CD4-positive, alpha-beta T cell treated with Interleukin-15 for 4 hours (primary cell): ENCODE data around the gene LCN9.
A peak's percentile ranks its signal among the peaks of the same experiment; 100 is the strongest.

Source experiments
- DNase-seq: peaks from one replicate; pipeline ENCODE4 v3.0.0-alpha.2; 2020; ENCODE audit warnings: low spot score

The LCN9 gene

DNA sequence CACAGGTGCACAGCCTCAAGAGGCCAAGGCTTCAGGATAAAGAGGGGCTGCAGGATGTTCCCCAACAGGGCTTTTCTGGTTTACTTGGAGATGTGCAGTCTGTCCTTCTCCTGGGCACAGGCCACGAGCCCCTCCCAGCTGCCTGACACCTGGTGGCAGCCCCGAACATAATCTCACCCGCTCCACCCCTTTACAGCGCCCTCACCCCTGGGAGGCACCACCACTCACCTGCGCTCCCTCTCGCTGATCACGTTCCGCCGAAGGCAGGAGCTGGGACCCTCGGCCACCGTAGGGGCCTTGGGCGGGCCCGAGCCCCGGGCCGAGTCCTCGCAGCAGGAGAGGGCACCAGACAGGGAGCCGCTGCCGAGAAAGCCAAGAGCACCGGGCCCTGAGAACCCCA lies 35.7 kb downstream of the LCN9 start:
- no peak for DNase-seq

DNA sequence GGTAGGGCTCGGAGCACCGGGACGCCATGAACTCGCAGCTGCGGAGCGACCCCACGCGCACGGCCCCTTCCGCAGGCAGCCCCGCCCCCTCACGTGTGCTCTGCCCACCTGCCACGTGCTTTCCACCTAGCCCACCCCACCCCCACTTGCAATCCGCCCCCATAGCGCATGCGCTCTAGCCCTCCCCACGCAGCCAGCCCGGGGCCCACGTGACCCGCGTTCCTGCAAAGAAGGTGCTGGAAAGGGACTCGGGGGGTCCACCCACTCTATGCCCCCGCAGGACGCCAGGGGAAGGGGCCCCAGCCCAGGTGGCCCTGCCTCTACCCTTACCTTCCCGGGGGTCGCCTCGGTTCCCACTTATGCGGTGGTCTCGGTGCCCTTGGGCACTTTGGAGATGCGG lies 36.3 kb downstream of the LCN9 start, which contains the start of gene SOHLH1:
SOHLH1 (minus strand) TSS at position 42 of the 400 bp plus-strand sequence; CDS start at position 28, 14 bp downstream.
- no peak for DNase-seq

DNA sequence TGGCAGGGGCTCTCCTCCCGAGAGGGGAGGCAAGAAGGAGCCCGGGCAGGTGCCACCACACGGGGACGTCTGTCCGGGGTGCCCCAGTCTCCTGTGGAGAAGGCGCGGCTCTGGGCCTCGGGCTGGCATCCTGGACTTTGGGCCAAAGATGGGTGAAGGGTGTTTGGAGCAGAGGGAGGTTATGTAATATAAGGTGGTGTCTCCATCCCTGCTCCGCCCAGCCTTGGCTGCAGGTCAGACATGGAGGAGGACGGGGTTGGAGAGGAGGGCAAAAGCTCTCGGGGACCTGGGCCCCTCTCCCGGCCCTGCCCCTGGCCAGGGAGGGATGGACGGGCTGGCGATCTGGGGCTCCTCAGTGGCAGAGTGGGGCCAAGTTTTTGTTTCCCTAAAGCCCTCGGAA lies 37.4 kb downstream of the LCN9 start:
- DNase-seq = no peak

DNA sequence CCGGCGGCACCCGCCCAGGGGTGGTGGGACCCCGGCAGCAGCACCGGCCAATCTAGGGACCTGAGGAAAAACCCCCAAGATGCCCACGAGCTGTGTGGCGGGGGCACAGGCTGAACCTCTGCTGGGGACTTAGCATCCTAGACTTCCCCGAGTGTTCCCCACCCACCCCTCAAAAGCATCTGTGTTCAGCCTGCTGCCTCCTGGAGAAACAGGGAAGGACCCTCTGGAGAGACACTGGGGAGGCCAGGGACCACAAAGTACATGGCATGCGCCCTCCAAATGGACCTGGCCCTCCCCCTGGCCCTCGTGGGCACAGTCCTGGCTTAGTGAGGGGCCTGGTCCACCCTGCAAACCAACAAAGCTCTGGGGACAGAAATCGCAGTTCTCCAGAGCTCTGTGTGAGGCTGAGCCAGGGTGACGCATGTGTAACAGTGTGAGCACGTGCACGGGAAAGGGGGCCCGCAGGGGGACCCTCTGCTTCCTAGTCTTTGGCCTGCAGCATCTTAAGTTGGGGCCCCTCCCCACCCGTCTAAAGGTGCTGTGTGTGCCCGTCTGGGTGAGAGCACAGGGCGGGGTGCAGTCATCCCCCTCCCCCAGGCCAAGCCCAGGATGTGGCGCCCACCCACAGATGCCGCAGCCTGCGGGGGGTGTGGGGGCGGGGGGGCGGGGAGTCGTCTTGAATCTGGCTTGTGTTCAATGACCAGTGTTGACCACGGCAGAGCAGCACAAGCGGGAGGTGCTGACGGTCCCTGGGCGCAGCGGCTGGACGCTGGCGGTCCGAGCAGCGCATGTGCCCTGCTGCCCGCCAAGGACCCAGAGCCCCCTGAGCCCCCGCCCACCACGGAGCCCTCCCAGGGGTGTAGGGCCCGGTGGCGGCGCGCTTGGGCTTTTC lies 38.2 kb downstream of the LCN9 start:
- DNase-seq = no peak

DNA sequence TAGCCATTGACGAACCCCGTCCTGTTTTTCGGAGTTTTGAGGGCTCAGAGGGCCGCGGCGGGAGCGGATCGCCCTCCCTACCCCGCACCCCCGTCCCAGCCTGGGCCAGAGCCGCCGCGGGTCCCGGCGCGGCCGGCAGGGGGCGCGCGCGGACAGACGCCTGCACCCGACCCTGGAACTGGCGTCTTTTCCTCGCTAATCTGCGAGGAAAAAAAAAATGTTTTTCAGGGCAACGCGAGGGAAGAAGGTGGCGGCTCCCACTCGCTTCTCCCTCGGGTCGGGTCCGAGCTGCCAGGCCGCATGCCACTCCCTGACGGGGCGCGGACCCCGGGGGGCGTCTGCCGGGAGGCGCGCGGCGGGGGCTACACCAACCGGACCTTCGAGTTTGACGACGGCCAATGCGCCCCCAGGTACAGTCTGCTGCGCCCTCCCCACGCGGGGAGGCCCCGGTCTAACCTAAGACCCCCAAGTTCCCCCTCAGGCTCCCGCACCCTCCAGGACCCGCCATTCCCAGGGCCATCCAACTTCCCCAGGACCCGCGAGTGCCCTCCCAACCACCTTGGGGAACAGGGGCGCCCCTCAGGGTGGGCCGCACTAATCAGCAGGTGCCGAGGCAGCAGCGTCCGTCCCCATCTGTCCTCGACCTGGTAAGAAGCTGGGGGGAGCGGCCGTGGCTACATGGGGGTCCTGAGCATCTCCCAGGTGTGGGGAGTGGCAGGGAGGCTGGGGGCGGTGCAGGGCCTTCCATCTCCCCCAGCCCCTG lies 39.0 kb downstream of the LCN9 start, which contains the start of gene KCNT1:
KCNT1 (plus strand) TSS at position 227 of the 763 bp plus-strand sequence; CDS start at position 301, 74 bp downstream.
- DNase-seq = peak; percentile 41

DNA sequence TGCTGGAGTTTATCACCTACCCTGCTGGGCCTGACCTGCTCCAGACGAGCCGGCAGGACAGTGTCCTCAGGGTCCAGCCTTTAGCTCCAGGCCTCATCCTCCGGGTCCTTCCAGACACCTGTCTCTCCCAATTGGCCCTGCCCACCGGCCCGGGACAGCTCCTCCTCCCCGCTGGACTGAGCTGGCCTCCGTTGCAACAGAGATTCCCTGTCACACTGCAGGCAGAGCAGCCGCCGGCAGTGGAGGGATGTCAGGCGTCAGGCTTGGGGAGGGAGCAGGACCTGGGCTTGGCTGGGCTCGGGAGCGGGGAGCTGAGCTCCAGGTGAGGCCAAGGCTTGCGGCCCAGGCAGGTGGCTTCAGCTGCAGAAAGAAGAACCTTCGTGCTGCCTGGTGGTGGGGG lies 40.6 kb downstream of the LCN9 start:
- no peak for DNase-seq

- no peak for DNase-seq
Observed at GRCh38 chr9:135704483-135704882, 41.4 kb downstream of the LCN9 start.

- DNase-seq = no peak
Observed at GRCh38 chr9:135705376-135705775, 42.3 kb downstream of the LCN9 start.

DNA sequence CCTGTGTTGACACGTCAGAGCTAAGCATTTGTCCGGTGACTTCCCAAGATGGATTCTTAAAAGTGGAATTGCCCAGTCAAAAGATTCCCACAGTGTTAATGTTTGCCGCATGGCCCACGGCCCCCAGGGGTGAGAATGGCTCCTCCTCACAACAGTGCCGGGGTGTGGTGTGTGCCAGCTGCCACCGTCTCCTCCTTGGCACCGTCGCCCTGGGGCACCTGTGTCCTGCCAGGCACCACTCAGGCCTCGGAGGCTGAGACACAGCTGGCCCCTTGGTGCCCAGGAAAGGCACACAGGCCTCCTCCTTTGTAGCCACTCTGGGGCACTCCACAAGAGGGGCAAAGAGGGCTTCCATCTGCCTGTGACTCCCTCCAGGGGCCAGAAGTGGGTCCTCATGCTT lies 43.2 kb downstream of the LCN9 start:
- DNase-seq = no peak

DNA sequence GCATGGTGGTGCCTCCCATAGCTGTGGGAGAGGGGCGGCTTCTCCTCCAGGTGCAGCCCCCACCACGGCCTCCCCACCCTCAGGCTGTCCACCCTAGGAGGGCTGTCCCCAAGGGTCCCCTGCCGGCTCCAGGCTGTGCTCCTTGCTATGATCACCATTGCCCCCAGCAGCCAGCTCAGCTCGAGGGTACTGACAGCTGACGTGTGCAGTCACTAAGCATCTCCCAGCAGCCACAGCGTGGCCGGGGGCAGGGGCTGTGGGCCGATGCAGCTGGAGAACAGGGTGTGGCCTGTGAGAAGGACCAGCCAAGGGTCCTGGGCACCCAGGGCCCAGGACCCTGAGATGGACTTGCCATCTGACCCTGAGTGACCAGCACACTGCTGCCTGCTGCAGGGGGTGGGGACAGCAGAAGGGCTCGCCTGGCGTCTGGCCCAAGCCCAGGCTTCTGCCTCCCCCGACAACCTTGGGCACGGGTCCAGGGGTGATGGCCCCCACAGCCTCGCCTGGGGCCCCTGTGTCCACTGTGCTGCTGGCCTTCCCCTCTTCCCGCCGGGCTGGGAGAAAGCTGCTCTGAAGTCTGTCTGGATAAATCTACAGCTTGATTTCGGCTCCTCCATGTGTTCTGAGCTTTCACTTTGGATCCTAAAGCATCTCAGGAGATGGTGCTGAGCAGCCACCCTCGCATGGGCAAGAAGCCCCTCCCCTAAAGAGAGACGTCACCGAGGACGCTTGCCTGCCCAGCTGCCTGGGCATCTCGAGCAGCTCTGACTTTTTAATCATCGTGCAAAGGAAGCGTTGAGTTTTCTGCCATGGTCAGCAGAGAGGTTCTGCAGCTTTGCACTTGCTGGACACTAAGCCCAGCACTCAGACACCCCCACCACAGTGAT lies 44.4 kb downstream of the LCN9 start:
- no peak for DNase-seq

- DNase-seq = no peak
Observed at GRCh38 chr9:135708164-135708563, 45.1 kb downstream of the LCN9 start.

DNA sequence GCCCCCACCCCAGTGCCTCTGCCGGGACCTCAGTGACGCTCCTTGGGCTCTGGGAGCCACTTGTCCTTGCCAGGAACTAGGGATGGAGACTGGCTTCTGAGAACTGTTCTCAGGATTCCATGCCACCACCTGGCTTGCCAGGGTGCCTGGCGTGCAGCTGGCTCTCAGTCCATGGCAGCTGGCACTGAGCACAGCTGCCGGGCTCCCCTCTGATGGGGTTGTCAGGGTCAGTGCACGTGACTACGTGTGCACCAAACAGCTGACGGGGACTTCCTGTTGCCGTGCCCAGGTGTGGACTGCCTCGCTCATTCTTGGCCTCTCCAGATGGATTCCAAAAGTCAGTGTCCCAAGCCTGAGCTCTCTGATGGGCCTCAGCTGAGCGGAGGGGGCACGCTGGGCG lies 48.3 kb downstream of the LCN9 start:
- no peak for DNase-seq

DNA sequence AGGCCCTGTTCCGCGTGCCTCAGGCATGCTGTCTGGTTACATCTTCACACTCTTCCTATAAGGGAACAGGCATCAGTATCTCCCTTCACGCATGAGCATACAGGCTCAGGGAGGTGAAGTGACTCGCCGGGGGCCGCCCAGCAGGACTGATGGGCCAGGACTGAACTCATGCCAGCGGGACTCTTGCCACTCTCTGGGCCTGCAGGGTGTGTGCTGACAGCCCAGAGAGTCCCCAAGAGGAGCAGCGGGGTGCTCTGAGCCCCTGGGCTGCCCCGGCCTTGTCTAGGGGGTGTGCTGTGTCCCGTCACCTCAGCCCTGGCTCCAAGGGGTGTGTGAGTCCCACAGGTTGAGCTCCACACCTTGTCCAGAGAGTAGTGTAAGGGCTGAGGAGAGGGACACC lies 48.8 kb downstream of the LCN9 start:
- DNase-seq = no peak

DNA sequence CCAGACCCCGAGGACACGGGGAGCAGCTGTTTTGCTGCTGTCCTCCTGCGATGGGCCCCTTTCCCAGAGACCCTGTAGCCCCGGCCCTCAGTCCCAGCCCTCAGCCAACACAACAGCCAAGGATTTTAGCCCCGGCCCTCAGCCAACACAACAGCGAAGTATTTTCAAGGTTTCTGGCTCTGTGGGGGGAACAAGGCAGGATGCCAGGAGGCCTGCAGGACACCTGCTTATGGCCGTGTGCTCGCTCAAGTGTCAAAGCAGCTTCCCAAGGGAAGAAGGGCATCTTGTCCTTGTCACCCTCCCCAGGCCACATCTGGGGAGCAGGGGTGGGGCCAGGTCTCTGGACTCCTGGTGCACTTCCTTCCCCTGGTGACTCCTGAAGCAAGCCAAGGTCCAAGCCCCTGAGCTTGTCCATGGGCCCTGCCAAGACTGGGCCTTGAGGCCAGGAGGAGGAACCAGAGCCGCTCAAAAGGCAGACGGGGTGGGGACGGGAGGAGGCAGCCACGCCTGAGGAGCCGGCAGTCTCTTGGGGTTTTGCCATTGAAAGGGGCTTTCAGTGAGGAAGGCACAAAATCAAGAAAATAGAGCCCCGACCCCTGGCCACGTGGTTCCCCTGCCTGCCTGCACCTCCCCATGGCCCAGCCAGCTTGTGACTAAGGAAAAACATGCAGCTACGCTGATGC lies 49.6 kb downstream of the LCN9 start:
- DNase-seq = no peak

- DNase-seq = no peak
Observed at GRCh38 chr9:135714242-135715055, 51.3 kb downstream of the LCN9 start.

DNA sequence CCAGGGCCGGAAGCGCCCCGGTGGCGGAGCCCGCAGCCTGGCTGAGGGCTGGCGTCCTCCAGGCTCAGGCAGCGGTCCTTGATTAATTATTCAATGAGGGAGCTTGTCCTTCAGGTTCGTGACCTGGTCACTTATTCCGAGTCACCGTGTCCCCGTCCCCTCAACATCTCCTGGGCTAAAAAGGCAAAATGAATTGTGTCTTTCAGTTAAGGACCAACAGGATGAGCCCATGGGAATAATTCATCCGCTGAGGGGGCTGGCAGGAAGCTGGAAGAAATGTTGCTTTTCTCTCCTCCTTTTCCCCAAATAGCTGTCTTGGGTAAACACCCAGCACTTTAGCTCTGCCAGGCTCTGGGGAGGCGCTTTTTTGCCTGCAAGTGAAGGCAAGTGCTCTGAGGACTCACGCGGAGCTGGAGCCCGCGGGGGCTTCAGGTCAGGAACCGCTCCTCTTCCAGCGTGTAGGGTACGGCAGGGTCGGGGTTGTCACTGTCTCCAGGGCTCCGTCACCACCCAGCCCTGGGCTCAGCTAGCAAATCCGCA lies 52.0 kb downstream of the LCN9 start:
- no peak for DNase-seq

DNA sequence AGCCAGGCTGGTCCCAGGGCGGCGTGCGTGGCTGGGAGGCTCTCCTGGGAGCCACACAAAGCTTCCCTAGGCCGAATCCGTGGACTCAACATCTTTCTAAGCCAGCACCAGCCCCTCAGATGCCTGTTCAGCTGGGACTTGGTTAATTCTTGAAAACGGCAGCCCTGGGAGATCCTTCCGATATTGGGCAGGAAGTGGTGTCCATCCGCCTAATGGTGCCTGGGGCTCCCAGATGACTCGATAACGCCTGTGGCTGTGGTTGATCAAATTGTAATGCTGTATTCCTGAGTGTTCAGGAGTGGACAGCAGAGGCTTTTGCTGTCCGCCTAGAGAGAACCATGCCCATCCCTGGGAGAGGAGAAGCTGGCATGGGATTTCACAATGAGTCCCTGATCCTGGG lies 52.9 kb downstream of the LCN9 start:
- DNase-seq = no peak
